Measurements from ENCODE around the gene SMURF1.
A peak's percentile ranks its signal among the peaks of the same experiment; 100 is the strongest.

SMURF1 gene

GRCh38 chr7:98992076-98992475 is 151.8 kb downstream of the SMURF1 start:
- no peak for DNase-seq (ENCODE audit: low read depth)
- H3K4me3 ChIP-seq (ENCODE audit: low read depth, low read length) = no peak overlapping the region
- TF ChIP-seq CTCF (IDR thresholded peaks at IDR 0.05; ENCODE audit: control insufficient read depth, extremely low read depth, insufficient read depth) = no peak

GRCh38 chr7:98991141-98991540 is 152.8 kb downstream of the SMURF1 start:
- no peak for DNase-seq (ENCODE audit: low read depth)
- TF ChIP-seq CTCF (IDR thresholded peaks at IDR 0.05; ENCODE audit: control insufficient read depth, extremely low read depth, insufficient read depth) = no peak
- no peak overlapping the region for H3K4me3 ChIP-seq (ENCODE audit: low read depth, low read length)

DNA sequence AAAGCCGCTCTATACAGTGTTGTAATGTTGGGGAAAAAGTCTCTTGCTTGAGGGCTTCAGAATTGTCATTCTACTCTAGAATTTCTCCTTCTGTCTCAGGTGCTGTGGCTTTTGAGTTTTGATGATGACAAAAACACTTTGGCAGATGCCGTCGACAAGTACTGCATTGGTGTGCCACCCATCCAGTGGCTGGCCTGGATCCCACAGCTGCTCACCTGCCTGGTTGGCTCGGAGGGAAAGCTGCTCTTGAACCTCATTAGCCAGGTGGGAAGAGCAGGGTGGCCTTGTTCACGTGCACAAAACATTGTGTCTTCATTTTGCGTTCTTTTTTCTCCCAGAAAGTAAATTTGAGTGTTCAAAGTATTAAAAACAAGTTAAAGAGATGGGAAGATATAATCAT is 153.6 kb downstream of the SMURF1 start:
- no peak overlapping the region for H3K4me3 ChIP-seq (ENCODE audit: low read depth, low read length)
- TF ChIP-seq CTCF (IDR thresholded peaks at IDR 0.05; ENCODE audit: control insufficient read depth, extremely low read depth, insufficient read depth) = no peak
- DNase-seq (ENCODE audit: low read depth) = no peak

DNA sequence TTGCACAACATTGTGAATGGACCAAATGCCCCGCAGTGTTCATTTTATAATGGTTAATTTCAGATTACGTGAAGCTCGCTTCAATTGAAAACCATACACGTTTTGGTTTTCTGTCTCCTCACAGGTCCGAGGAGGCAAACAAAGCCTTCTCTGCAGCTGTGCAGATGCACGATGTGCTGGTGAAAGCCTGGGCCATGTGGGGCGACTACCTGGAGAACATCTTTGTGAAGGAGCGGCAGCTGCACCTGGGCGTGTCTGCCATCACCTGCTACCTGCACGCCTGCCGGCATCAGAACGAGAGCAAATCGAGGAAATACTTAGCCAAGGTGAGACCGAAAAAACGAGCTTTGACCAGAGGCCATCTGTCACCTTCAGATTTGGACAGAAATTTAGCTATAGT is 155.3 kb downstream of the SMURF1 start:
- DNase-seq (ENCODE audit: low read depth) = no peak
- H3K4me3 ChIP-seq (ENCODE audit: low read depth, low read length) = no peak overlapping the region
- TF ChIP-seq CTCF (IDR thresholded peaks at IDR 0.05; ENCODE audit: control insufficient read depth, extremely low read depth, insufficient read depth) = no peak

DNA sequence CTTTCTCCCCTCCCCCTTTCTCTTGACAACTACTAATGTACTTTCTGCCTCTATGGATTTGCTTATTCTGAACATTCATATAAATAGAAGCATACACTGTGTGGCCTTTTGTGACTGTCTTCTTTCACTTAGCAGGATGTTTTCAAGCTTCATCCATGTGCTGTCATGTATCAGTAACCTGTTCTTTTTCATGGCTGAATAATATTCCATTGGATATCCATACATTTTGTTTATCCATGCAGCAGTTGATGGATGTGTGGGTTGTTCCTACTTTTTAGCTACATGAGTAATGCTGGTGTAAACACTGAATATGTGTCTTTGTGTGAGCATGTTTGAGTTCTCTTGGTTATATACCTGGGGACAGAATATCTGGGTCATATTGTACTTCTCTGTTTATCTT is 158.0 kb downstream of the SMURF1 start:
- TF ChIP-seq CTCF (IDR thresholded peaks at IDR 0.05; ENCODE audit: control insufficient read depth, extremely low read depth, insufficient read depth) = no peak
- no peak overlapping the region for H3K4me3 ChIP-seq (ENCODE audit: low read depth, low read length)
- DNase-seq (ENCODE audit: low read depth) = peak; percentile 8

GRCh38 chr7:98985406-98985805 is 158.5 kb downstream of the SMURF1 start:
- DNase-seq (ENCODE audit: low read depth) = no peak
- H3K4me3 ChIP-seq (ENCODE audit: low read depth, low read length) = no peak overlapping the region
- TF ChIP-seq CTCF (IDR thresholded peaks at IDR 0.05; ENCODE audit: control insufficient read depth, extremely low read depth, insufficient read depth) = no peak

GRCh38 chr7:98984126-98984525 is 159.8 kb downstream of the SMURF1 start:
- TF ChIP-seq CTCF (IDR thresholded peaks at IDR 0.05; ENCODE audit: control insufficient read depth, extremely low read depth, insufficient read depth) = no peak
- no peak for DNase-seq (ENCODE audit: low read depth)
- no peak overlapping the region for H3K4me3 ChIP-seq (ENCODE audit: low read depth, low read length)

Measured in LNCaP clone FGC (cell line).